ENCODE results near the gene RNF5. TPM values are rescaled to one million over a fixed set of nuclear protein-coding genes. Genes with fewer than 3 reads are reported as not detected.

RNF5 gene
- total and polyA plus RNA-seq, 9 of the 15 experiments (the other 6 are each of a cell fraction or from before 2014, with no cell fraction given), result 62.2 to 245 (median 129) TPM

DNA sequence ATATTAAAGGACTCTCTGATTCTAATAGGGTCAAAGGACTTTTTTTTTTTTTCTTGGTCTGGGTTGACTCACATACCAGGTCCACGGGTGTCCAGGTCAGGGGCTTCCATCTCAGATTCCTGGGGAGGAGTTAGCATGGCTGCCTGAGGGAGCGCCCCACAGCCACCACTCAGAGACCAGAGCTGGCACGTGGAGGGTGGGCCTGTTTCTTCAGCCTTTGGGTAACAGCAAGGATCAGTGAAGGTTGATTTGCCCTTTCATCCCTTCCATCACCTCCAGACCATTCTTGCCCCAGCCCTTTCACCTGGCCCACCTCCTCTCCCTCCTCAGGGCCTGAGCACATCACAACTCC lies 20.1 kb downstream of the RNF5 start:
- Histone ChIP-seq H3K4me3 (no peak overlapping the region), H3K9ac (ENCODE audit: insufficient read depth in 1 of 2, low read depth in 2 of 2, low read length in 2 of 2) (peak overlapping the region in 1 of 2 experiments; percentile 2; a peak in 1 of 4 replicates), H3K79me2 (ENCODE audit: control insufficient read depth, insufficient read depth, low read length) (peaks cover 9% of the 10 kb centered on the region; the same call in 2 of the 3 replicates), H2AFZ (ENCODE audit: low read depth, low read length) (no peak overlapping the region), H4K20me1 (replicated peaks; ENCODE audit: control insufficient read depth, insufficient read depth, low read length) (no peaks in the 10 kb centered on the region), H3K36me3 (ENCODE audit: control insufficient read depth, insufficient read depth, low read length) (no peaks in the 10 kb centered on the region), H3K27ac (ENCODE audit: extremely low read depth, low read depth, low read length) (no peak overlapping the region), H3K9me3 (replicated peaks; ENCODE audit: control insufficient read depth, insufficient read depth, low read depth, low read length) (no peaks in the 10 kb centered on the region), H3K9me1 (ENCODE audit: control insufficient read depth, insufficient read depth, low read length) (no peaks in the 10 kb centered on the region), H3K4me2 (ENCODE audit: insufficient read depth, low read length) (no peak overlapping the region), H3K27me3 (ENCODE audit: control insufficient read depth in 2 of 2, insufficient read depth in 2 of 2, low read length in 2 of 2) (peaks cover under 1% of the 10 kb centered on the region in 2 experiments; a peak in 3 of 5 replicates), H3K4me1 (replicated peaks in 1 of 2; ENCODE audit: control insufficient read depth in 2 of 2, insufficient read depth in 2 of 2, low read length in 2 of 2) (peaks cover 33 to 43% of the 10 kb centered on the region in 2 experiments)
- WGBS (ENCODE audit: insufficient coverage, low coverage, missing lambda C conversion rate), result 41% methylated on average over 3 of the region's 3 CpGs
- no peak for TF ChIP-seq HNRNPUL1 (IDR thresholded peaks at IDR 0.05; ENCODE audit: low read length)
- TF ChIP-seq SMAD3 (CRISPR knock-in tag; conservative IDR thresholded peaks at IDR 0.05), result no peak
- TF ChIP-seq SMARCC2 (IDR thresholded peaks at IDR 0.05; ENCODE audit: low read depth), result no peak
- TF ChIP-seq ZNF311 (CRISPR knock-in tag; IDR thresholded peaks at IDR 0.05), result no peak
- no peak for TF ChIP-seq CBFA2T2 (conservative IDR thresholded peaks at IDR 0.05)
- TF ChIP-seq DIDO1 (tag; IDR thresholded peaks at IDR 0.05; ENCODE audit: low read depth), result no peak
- no peak for TF ChIP-seq RBM25 (IDR thresholded peaks at IDR 0.05; ENCODE audit: low read depth, low read length, severe bottlenecking)
- TF ChIP-seq ZNF354B (CRISPR knock-in tag; IDR thresholded peaks at IDR 0.05), result no peak
- TF ChIP-seq CBX5 (IDR thresholded peaks at IDR 0.05; ENCODE audit: borderline replicate concordance, low read depth), result no peak
- no peak for TF ChIP-seq ZNF584 (CRISPR knock-in tag; IDR thresholded peaks at IDR 0.05; ENCODE audit: low read depth)
- TF ChIP-seq ZNF445 (CRISPR knock-in tag; IDR thresholded peaks at IDR 0.05; ENCODE audit: low read depth), result no peak
- no peak for ATAC-seq
- POLR2A ChIA-PET, result interaction anchor here (0.7 kb wide), 1 partner anchor 10 kb away, joined by 5 read pairs; no protein-coding TSS in a partner anchor
- CTCF ChIA-PET (ENCODE audit: low intra/inter-chr PET ratio), result no interaction called here
- no peak for FAIRE-seq
- in situ Hi-C loops (cut with MboI) (no loop called here), intact Hi-C loops (cut with micrococcal nuclease) (loop anchor here (5.0 to 10.0 kb wide), 2 partner anchors 294 to 774 kb away; partner anchors contain the start of gene ZBTB12)
- no TSS peak for BruUV-seq (replicated peaks)
- no peak for DNase-seq (ENCODE audit: extremely low read depth in 1 of 4, low spot score in 3 of 4)

All from K562 (cell line).